IPS-20b (cell line): Measurements from ENCODE around the gene TMED5.
"Not testable (repeated sequence)": the region's sequence is repeated elsewhere in the genome, so short reads cannot be mapped to it uniquely, and the experiment has no call there.

ENCODE experiments used
- H3K27ac ChIP-seq: one replicate; pipeline ENCODE4 v1.5.1; 2013; ENCODE audit warnings: low read length
- H3K27me3 ChIP-seq: 2 replicates; pipeline ENCODE4 v1.6.1; 2013; ENCODE audit warnings: mild to moderate bottlenecking, low read length, inconsistent platforms; ENCODE audit not compliant: insufficient read depth
- H3K36me3 ChIP-seq: 2 replicates; pipeline ENCODE4 v1.6.1; 2013; ENCODE audit warnings: low read depth, mild to moderate bottlenecking, inconsistent platforms, low read length, moderate library complexity; ENCODE audit not compliant: insufficient read depth
- H3K4me1 ChIP-seq: 2 replicates; pipeline ENCODE4 v1.6.1; 2013; ENCODE audit warnings: mild to moderate bottlenecking, control low read depth, inconsistent platforms, low read length, moderate library complexity; ENCODE audit not compliant: insufficient read depth
- H3K4me3 ChIP-seq: 2 replicates; pipeline ENCODE4 v1.5.1; 2013; ENCODE audit warnings: mild to moderate bottlenecking, low read length, inconsistent platforms
- H3K9ac ChIP-seq: 2 replicates; pipeline ENCODE4 v1.6.1; 2013; ENCODE audit warnings: low read depth, mild to moderate bottlenecking, inconsistent platforms, low read length, moderate library complexity
- H3K9me3 ChIP-seq: 2 replicates; pipeline ENCODE4 v1.6.1; 2013; ENCODE audit warnings: mild to moderate bottlenecking, low read depth, low read length, inconsistent platforms; ENCODE audit not compliant: insufficient read depth

The TMED5 gene

DNA sequence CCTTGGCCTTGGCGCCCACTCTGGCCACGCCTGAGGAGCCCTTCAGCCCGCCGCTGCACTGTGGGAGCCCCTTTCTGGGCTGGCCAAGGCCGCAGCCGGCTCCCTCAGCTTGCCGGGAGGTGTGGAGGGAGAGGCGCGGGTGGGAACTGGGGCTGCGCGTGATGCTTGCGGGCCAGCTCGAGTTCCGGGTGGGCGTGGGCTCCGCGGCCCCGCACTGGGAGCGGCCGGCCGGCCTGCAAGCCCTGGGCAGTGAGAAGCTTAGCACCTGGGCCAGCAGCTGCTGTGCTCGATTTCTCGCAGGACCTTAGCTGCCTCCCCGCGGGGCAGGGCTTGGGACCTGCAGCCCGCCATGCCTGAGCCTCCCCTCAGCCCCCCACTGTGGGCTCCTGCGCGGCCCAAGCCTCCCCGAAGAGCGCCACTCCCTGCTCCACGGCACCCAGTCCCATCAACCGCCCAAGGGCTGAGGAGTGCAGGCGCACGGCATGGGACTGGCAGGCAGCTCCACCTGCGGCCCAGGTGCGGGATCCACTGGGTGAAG is 10.0 kb downstream of the TMED5 start:
- not testable (repeated sequence) for H3K4me1 ChIP-seq, H3K9ac ChIP-seq, H3K27me3 ChIP-seq, H3K27ac ChIP-seq, H3K9me3 ChIP-seq, H3K4me3 ChIP-seq, H3K36me3 ChIP-seq

DNA sequence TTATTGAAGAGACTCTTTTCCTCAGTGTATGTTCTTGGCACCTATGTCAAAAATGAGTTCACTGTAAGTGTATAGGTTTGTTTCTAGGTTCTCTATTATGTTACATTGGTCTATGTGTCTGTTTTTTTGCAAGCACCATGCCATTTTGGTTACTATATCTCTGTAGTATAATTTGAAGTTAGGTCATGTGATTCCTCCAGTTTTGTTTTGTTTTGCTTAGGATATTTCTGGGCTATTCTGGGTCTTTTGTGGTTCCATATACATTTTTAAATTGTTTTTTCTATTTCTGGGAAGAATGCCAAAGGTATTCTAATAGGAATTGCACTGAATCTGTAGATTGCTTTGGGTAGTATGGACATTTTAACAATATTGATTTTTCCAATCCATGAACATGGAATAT is 13.2 kb downstream of the TMED5 start:
- H3K9me3 ChIP-seq: no peaks in the 10 kb centered on the region
- H3K4me3 ChIP-seq: no peak overlapping the region
- no peaks in the 10 kb centered on the region for H3K36me3 ChIP-seq
- H3K27ac ChIP-seq: no peak overlapping the region
- no peaks in the 10 kb centered on the region for H3K4me1 ChIP-seq
- no peaks in the 10 kb centered on the region for H3K27me3 ChIP-seq
- no peak overlapping the region for H3K9ac ChIP-seq

DNA sequence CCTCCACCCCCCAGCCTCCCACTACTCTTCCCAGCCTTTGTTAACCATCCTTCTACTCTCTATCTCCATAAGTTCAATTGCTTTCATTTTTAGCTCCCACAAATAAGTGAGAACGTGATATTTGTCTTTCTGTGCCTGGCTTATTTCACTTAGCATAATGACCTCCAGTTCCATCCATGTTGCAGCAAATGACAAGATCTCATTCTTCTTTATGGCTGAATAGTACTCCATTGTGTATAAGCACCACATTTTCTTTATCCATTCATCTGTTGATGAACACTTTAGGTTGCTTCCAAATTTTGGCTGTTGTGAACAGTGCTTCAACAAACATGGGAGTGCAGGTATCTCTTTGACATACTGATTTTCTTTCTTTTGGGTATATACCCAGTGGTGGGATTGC is 14.3 kb downstream of the TMED5 start:
- H3K27ac ChIP-seq, H3K9ac ChIP-seq, H3K9me3 ChIP-seq, H3K36me3 ChIP-seq, H3K4me1 ChIP-seq, H3K27me3 ChIP-seq, H3K4me3 ChIP-seq: not testable (repeated sequence)

DNA sequence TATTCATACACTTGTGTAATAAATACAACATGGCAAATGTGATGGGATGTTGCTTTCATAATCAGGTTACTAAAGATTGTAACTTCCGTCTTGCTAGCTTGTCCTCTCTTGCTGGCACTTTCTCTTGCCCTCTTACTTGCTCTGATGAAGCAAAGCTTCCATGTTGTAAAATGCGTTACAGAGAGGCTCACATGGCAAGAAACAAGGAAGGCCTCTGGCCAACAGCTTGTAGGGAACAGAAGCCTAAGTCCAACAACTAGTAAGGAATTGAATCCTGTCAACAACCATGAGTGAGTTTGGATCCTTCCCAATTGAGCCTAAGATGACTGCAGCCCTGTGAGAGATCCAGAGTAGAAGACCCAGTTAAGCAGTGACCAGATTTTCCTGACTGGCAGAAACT is 15.4 kb downstream of the TMED5 start:
- no peak overlapping the region for H3K27ac ChIP-seq
- H3K4me3 ChIP-seq: no peak overlapping the region
- no peaks in the 10 kb centered on the region for H3K27me3 ChIP-seq
- 0 out of 2 replicates have a peak, but pooled peaks cover under 1% of the 10 kb centered on the region for H3K36me3 ChIP-seq
- no peaks in the 10 kb centered on the region for H3K9me3 ChIP-seq
- H3K9ac ChIP-seq: no peak overlapping the region
- H3K4me1 ChIP-seq: no peaks in the 10 kb centered on the region

DNA sequence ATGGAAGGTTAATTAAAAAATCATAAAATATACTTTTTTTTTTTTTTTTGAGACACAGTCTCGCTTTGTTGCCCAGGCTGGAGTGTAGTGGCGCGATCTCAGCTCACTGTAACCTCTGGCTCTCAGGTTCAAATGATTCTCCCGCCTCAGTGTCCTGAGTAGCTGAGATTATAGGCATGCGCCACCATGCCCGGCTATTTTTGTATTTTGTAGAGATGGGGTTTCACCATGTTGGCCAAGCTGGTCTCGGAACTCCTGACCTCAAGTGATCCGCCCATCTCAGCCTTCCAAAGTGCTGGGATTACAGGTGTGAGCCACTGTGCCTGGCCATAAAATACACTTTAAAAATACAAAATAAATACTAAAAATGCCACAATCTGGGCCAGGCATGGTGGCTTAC is 16.9 kb downstream of the TMED5 start:
- H3K9ac ChIP-seq, H3K27ac ChIP-seq, H3K9me3 ChIP-seq, H3K4me3 ChIP-seq, H3K4me1 ChIP-seq, H3K27me3 ChIP-seq: not testable (repeated sequence)
- peaks cover 11% of the 10 kb centered on the region; the same call in 1 of the 2 replicates for H3K36me3 ChIP-seq

DNA sequence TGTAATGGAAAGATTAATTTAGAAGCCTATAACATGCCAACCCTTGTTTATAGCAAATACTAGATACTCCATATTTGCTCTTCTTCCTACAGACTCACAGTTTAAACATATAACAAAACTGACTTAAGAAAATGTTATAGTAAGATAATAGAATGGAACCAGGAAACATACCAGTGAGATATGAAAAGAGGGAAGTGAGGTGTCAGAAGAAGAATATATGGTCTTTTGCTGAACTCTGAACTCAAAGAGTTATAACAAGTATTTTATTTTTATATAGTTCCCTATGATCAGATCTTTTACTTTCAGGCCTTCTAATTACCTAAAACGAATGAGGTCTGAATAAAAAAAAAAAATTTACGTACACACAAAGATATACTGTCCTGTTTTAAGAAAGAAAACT is 20.9 kb downstream of the TMED5 start:
- no peaks in the 10 kb centered on the region for H3K4me1 ChIP-seq
- no peaks in the 10 kb centered on the region for H3K9me3 ChIP-seq
- H3K9ac ChIP-seq: no peak overlapping the region
- no peak overlapping the region for H3K4me3 ChIP-seq
- H3K27ac ChIP-seq: no peak overlapping the region
- no peaks in the 10 kb centered on the region for H3K27me3 ChIP-seq
- H3K36me3 ChIP-seq: peaks cover 28% of the 10 kb centered on the region

DNA sequence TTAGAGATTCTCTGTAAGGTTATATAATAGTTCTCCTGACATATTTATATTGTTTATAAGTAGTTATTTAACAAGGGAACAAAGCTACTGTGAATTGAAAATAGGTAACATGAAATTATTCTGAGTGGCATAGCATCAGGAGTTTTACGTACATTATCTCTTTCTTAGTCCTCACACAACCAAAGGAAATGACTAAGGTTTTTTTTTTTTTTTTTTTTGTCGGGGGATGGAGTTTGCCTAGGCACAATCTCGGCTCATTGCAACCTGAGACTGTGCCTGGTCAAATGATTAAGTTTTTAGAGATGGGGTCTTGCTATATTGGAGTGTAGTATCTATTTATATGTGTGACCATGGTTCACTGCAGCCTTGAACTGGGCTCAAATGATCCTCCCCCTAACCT is 24.9 kb downstream of the TMED5 start:
- Histone ChIP-seq H3K4me1 (no peaks in the 10 kb centered on the region), H3K36me3 (peaks cover 54% of the 10 kb centered on the region), H3K9me3 (no peaks in the 10 kb centered on the region), H3K9ac (no peak overlapping the region), H3K27me3 (no peaks in the 10 kb centered on the region), H3K4me3 (no peak overlapping the region), H3K27ac (no peak overlapping the region)

DNA sequence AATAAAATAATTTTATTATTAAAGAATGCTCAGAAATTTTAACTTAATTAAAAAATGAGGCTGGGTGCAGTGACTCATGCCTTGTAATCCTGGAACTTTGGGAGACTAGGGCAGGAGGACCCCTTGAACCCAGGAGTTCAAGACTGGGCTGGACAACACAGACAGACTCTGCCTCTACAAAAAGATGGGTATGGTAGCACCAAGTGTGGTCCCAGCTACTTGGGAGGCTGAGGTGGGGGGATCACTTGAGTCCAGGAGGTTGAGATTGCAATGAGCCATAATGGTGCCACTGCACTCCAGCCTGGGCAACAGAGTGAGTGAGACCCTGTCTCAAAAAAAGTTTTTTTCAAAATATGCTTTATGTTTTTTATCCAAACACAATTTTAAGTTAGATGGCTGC is 25.3 kb downstream of the TMED5 start:
- H3K4me1 ChIP-seq: no peaks in the 10 kb centered on the region
- H3K36me3 ChIP-seq: peaks cover 58% of the 10 kb centered on the region
- H3K9ac ChIP-seq: no peak overlapping the region
- no peak overlapping the region for H3K27ac ChIP-seq
- no peaks in the 10 kb centered on the region for H3K9me3 ChIP-seq
- H3K27me3 ChIP-seq: no peaks in the 10 kb centered on the region
- H3K4me3 ChIP-seq: no peak overlapping the region

DNA sequence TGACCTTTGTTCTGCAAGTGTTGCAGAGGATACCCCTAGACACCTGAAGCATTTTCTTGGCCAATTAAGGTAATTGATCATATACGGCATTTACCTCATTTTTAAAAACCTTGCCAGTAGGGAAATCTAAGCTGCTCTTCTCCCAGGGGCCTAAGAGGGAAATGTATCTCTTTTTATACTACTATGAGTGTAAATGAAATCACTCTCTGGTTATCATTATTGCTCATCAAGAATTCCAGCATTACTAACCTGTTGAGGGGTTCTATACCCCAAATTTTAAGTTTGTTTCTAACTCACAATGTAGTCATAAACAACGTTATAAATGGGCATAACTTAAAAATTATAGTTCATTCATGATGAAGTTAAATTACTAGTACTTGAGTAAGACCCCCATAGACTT is 27.4 kb downstream of the TMED5 start:
- no peak overlapping the region for H3K4me3 ChIP-seq
- no peaks in the 10 kb centered on the region for H3K4me1 ChIP-seq
- H3K27ac ChIP-seq: no peak overlapping the region
- no peak overlapping the region for H3K9ac ChIP-seq
- no peaks in the 10 kb centered on the region for H3K27me3 ChIP-seq
- peaks cover 47% of the 10 kb centered on the region for H3K36me3 ChIP-seq
- no peaks in the 10 kb centered on the region for H3K9me3 ChIP-seq

DNA sequence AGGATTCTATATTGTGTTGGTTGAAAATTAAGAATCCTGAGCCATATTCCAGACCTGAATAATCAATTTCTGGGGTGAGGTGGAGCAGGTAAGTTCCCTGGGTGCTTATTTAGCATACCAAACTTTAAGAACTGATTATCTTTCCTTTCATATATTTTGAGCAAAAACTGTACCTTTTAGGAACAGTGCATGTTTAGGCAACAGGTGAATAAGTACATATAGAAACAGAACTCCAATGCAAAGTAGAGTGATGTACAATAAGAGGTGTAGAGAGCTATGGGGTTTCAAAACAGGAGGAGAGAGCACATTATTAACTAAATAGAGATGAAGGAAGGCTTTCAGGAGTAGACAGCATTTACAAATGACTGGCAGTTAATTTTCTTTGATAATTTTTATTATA is 28.7 kb downstream of the TMED5 start:
- no peaks in the 10 kb centered on the region for H3K9me3 ChIP-seq
- H3K4me3 ChIP-seq: no peak overlapping the region
- no peaks in the 10 kb centered on the region for H3K4me1 ChIP-seq
- H3K9ac ChIP-seq: no peak overlapping the region
- H3K36me3 ChIP-seq: peaks cover 47% of the 10 kb centered on the region
- no peaks in the 10 kb centered on the region for H3K27me3 ChIP-seq
- no peak overlapping the region for H3K27ac ChIP-seq

DNA sequence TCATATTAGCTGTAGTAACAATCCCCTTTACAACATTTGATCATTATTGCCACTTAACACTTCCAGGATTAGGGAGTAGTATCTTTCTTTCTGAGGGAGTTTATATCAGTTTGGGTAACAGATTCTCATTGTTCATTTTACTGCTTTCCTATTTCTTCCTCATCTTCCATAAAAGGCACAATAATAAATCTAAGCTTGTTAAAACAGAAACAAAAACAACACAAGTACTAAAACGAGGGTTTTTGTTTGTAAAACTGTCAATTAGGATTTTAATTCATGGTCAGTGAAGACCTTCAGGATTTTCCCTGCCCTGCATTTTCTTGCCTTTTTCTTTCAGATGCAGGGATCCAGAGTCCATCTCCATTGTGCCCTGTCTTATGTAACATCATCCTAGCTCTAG is 29.5 kb downstream of the TMED5 start:
- Histone ChIP-seq H3K9me3 (no peaks in the 10 kb centered on the region), H3K27ac (no peak overlapping the region), H3K4me1 (no peaks in the 10 kb centered on the region), H3K4me3 (no peak overlapping the region), H3K36me3 (peaks cover 41% of the 10 kb centered on the region), H3K27me3 (no peaks in the 10 kb centered on the region), H3K9ac (no peak overlapping the region)

DNA sequence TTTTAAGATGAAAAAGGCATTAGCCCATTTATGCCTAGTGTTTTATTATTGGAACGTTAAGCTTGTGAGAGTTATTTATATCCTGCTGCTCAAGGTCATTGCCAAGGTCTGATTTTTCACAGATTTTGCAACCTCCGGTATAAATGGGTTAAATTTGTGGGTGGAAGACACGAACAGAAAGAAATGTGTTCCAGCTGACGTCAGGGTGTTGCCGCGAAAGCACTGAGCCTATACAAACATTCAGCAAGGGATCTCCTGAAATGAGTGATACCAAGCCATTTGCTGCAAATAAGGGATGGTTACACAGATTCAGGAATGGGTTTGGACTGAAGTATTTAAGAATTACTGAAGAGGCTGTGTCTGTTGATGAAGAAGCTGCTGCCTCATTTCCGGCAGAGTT is 32.2 kb downstream of the TMED5 start:
- Histone ChIP-seq H3K36me3 (peaks cover 30% of the 10 kb centered on the region), H3K27ac (no peak overlapping the region), H3K27me3 (no peaks in the 10 kb centered on the region), H3K4me3 (no peak overlapping the region), H3K9ac (no peak overlapping the region), H3K9me3 (no peaks in the 10 kb centered on the region), H3K4me1 (no peaks in the 10 kb centered on the region)

DNA sequence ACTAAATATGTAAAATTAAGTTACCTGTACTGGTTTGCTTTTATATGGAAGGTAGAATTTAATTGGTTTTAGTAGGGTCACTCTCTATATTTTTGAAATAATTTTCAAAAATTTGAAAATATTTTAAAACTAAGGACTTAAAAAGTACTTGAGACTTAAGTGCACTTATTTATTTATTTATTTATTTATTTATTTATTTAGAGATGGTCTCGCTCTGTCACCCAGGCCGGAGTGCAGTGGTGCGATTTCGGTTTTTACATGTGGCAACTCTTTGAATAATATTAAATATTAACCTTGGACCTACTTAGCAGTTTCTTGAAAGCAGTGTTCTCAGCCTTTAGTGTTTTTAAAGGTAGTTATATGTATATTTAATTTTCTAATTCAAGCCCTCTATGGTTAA is 36.4 kb downstream of the TMED5 start:
- Histone ChIP-seq H3K27ac (no peak overlapping the region), H3K36me3 (peaks cover 39% of the 10 kb centered on the region), H3K4me1 (no peaks in the 10 kb centered on the region), H3K9ac (no peak overlapping the region), H3K27me3 (no peaks in the 10 kb centered on the region), H3K9me3 (no peaks in the 10 kb centered on the region), H3K4me3 (no peak overlapping the region)
